Measurements from ENCODE around the gene FRAS1. TPM values are rescaled to one million over a fixed set of nuclear protein-coding genes. Genes with fewer than 3 reads are reported as not detected.

FRAS1 gene
- total RNA-seq, 2 donors from 2014 or later = 2.1 to 4.0 TPM

DNA sequence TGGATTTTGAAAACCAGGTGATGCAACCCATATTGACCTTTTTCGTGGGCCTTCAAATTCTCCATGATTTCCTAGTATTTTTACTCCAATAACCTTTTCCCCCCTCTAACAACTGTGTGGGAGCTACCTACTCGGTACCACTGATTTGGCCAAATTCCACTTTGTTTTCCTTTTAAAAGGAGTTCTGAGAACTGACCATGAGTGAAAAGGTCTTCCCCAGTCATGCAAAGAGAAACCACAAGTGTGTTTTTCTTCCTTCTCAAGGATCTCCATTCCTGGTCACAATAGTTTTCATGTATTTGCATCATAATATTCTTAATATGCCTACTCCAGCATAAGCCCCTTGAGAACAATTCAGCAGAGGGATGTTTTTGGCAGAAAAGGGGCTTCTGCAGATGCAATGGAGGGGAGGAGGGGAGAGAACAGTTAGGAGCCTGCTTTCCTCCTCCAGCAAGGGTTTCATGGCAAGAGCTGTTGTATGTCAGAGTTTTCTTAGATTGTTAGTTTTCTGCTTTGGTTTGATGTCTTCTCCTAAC lies 299.2 kb downstream of the FRAS1 start:
- intact Hi-C loops (cut with DNase I) = no loop called here

DNA sequence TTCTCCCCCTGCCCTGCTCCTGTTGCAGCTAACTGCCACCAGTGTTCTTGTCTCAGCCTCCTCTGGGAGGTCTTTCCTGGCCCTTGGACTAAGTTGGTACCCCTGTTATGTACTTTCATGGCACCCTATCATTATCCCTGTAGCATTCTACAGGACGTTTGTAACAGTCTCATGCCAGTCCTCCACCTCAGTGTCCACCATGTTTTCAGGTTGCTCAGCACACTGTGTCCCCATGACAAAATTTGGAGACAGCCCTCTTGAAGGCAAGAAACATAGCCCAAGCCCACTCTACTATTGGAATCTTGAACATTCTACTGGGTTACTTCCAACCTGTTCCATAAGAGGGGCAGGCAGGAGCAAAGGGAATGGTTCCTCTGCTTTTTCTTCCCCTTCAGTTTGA lies 300.0 kb downstream of the FRAS1 start:
- intact Hi-C loops (cut with DNase I) = no loop called here
- TF ChIP-seq, protein P1, sequence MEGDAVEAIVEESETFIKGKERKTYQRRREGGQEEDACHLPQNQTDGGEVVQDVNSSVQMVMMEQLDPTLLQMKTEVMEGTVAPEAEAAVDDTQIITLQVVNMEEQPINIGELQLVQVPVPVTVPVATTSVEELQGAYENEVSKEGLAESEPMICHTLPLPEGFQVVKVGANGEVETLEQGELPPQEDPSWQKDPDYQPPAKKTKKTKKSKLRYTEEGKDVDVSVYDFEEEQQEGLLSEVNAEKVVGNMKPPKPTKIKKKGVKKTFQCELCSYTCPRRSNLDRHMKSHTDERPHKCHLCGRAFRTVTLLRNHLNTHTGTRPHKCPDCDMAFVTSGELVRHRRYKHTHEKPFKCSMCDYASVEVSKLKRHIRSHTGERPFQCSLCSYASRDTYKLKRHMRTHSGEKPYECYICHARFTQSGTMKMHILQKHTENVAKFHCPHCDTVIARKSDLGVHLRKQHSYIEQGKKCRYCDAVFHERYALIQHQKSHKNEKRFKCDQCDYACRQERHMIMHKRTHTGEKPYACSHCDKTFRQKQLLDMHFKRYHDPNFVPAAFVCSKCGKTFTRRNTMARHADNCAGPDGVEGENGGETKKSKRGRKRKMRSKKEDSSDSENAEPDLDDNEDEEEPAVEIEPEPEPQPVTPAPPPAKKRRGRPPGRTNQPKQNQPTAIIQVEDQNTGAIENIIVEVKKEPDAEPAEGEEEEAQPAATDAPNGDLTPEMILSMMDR (IDR thresholded peaks at IDR 0.05) = no peak
- no peaks in the 10 kb centered on the region for H3K36me3 ChIP-seq
- H3K9ac ChIP-seq (ENCODE audit: low read depth in 2 of 2, low read length in 2 of 2) = no peak overlapping the region
- H3K4me1 ChIP-seq = no peaks in the 10 kb centered on the region
- H3K4me3 ChIP-seq = no peak overlapping the region
- DNase-seq = no peak
- no peaks in the 10 kb centered on the region for H3K9me3 ChIP-seq
- no peak overlapping the region for H3K27ac ChIP-seq
- H3K27me3 ChIP-seq = no peaks in the 10 kb centered on the region

More for the DNA sequence above, 299.2 kb downstream of the FRAS1 start:
- Histone ChIP-seq H3K4me1 (no peaks in the 10 kb centered on the region), H3K36me3 (no peaks in the 10 kb centered on the region), H3K9me3 (no peaks in the 10 kb centered on the region), H3K4me3 (no peak overlapping the region), H3K27me3 (no peaks in the 10 kb centered on the region), H3K27ac (no peak overlapping the region), H3K9ac (ENCODE audit: low read depth in 2 of 2, low read length in 2 of 2) (no peak overlapping the region)
- DNase-seq = no peak
- TF ChIP-seq, protein P1 (IDR thresholded peaks at IDR 0.05) = no peak

DNA sequence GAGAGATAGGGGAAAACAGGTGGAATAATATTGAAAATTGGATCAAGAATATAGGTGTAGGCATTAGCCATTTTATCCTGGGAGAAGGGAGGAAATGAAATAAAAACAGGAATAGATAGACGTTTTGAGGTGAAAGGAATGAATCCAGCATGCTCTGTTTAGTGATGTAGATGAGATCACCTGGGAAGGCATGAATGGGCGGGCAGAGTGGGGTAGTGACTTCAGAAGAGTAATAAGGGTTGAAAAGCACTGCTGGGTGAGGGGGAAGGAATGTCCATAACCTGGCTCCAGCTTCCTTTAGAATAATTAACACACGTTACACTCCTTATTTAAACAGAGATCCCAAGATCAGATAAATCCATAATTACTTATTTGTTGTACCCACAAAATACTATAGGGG lies 303.3 kb downstream of the FRAS1 start:
- Histone ChIP-seq H3K9me3 (no peaks in the 10 kb centered on the region), H3K27ac (no peak overlapping the region), H3K36me3 (no peaks in the 10 kb centered on the region), H3K9ac (ENCODE audit: low read depth in 2 of 2, low read length in 2 of 2) (no peak overlapping the region), H3K4me1 (no peaks in the 10 kb centered on the region), H3K4me3 (no peak overlapping the region), H3K27me3 (no peaks in the 10 kb centered on the region)
- TF ChIP-seq, protein P1 (IDR thresholded peaks at IDR 0.05) = no peak
- DNase-seq = no peak
- intact Hi-C loops (cut with DNase I) = no loop called here

DNA sequence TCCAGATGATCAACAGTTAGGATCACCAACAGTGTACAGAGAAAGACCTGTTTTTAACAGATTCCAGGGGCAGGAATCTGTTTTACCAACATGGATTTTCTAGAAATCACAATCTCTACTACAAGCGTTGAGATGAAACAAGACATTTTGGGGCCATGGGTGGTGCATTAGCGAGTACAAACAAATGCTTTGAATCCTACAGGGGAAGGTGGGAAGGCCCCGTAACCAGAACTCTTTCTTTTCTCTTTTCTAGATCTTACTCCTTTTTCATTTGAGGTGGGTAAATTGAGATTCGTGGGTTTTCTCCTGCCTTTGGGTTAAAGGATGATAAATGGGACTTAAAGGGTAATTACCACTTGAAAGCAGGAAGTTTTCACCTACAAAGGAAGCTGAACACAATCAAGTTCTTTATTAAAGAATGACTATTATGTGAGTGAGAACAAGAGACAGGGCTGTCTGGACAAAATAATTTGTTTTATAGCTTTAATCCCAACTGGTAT lies 304.5 kb downstream of the FRAS1 start:
- intact Hi-C loops (cut with DNase I) = no loop called here
- TF ChIP-seq, protein P1 (IDR thresholded peaks at IDR 0.05) = no peak
- Histone ChIP-seq H3K27me3 (no peaks in the 10 kb centered on the region), H3K4me3 (no peak overlapping the region), H3K9me3 (no peaks in the 10 kb centered on the region), H3K36me3 (no peaks in the 10 kb centered on the region), H3K4me1 (no peaks in the 10 kb centered on the region), H3K9ac (ENCODE audit: low read depth in 2 of 2, low read length in 2 of 2) (no peak overlapping the region), H3K27ac (no peak overlapping the region)
- no peak for DNase-seq

DNA sequence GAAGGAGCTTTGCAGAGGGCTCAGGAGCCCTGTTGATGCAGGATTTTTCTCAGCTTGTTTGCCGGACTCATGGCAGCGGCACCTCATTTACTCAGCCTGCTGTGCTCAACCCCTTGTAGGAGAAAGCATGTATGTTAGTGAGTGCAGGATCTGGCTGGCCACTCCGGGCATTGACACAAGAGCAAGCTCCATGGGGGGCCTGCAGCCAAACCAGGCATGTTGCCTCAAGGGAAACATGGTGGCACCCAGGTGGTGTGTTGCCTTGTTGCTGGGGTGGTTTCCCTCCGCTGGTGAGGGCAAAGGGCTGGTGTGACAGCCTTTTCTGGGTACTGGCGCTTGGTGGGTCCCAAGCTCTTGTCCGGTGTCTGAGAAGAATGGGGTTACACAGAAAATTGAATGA lies 305.2 kb downstream of the FRAS1 start:
- no peaks in the 10 kb centered on the region for H3K27me3 ChIP-seq
- intact Hi-C loops (cut with DNase I) = no loop called here

More for the DNA sequence above, 305.2 kb downstream of the FRAS1 start:
- DNase-seq = no peak
- H3K36me3 ChIP-seq = no peaks in the 10 kb centered on the region
- H3K4me3 ChIP-seq = no peak overlapping the region
- TF ChIP-seq, protein P1 (IDR thresholded peaks at IDR 0.05) = no peak
- H3K27ac ChIP-seq = no peak overlapping the region
- no peaks in the 10 kb centered on the region for H3K4me1 ChIP-seq
- no peaks in the 10 kb centered on the region for H3K9me3 ChIP-seq
- no peak overlapping the region for H3K9ac ChIP-seq (ENCODE audit: low read depth in 2 of 2, low read length in 2 of 2)
